ENCODE measurements around the gene TRIM32.

The TRIM32 gene

GRCh38 chr9:116712781-116713180 is 25.7 kb downstream of the TRIM32 start:
- DNase-seq: no peak

- DNase-seq: no peak
These were observed 26.2 kb downstream of the TRIM32 start for GRCh38 chr9:116713271-116713670.

- DNase-seq: no peak
These were observed 28.6 kb downstream of the TRIM32 start for GRCh38 chr9:116715751-116716150.

- DNase-seq: no peak
These were observed 29.3 kb downstream of the TRIM32 start for GRCh38 chr9:116716438-116716837.

- no peak for DNase-seq
These were observed 30.0 kb downstream of the TRIM32 start for GRCh38 chr9:116717150-116717549.

- DNase-seq: no peak
These were observed 31.0 kb downstream of the TRIM32 start for GRCh38 chr9:116718111-116718510.

- no peak for DNase-seq
These were observed 33.0 kb downstream of the TRIM32 start for GRCh38 chr9:116720111-116720510.

- DNase-seq: no peak
These were observed 34.3 kb downstream of the TRIM32 start for GRCh38 chr9:116721411-116721810.

GRCh38 chr9:116721944-116722343 is 34.8 kb downstream of the TRIM32 start:
- no peak for DNase-seq

- DNase-seq: no peak
These were observed 37.0 kb downstream of the TRIM32 start for GRCh38 chr9:116724123-116724522.

- no peak for DNase-seq
These were observed 39.5 kb downstream of the TRIM32 start for GRCh38 chr9:116726602-116727001.

GRCh38 chr9:116733010-116733641 is 46.0 kb downstream of the TRIM32 start:
- DNase-seq: no peak

GRCh38 chr9:116736399-116737151 is 49.5 kb downstream of the TRIM32 start:
- DNase-seq: no peak

GRCh38 chr9:116737152-116737546 is 50.0 kb downstream of the TRIM32 start:
- peak; percentile 6 for DNase-seq

GRCh38 chr9:116741086-116741740 is 54.1 kb downstream of the TRIM32 start:
- no peak for DNase-seq

GRCh38 chr9:116741742-116742141 is 54.6 kb downstream of the TRIM32 start:
- no peak for DNase-seq

- DNase-seq: no peak
These were observed 62.1 kb downstream of the TRIM32 start for GRCh38 chr9:116749176-116749575.

- no peak for DNase-seq
These were observed 62.7 kb downstream of the TRIM32 start for GRCh38 chr9:116749772-116750171.

GRCh38 chr9:116750510-116750909 is 63.4 kb downstream of the TRIM32 start:
- no peak for DNase-seq
